HepG2 (cell line): Measurements from ENCODE around the gene PCGF2. TPM values are rescaled to one million over a fixed set of nuclear protein-coding genes. Genes with fewer than 3 reads are reported as not detected.
A peak's percentile ranks its signal among the peaks of the same experiment; 100 is the strongest.

Experiments used
- GTF3A ChIP-seq: sonication (generic); formaldehyde crosslinking; conservative IDR thresholded peaks from 2 replicates; pipeline ENCODE4 v1.4.0; 2020; ENCODE audit warnings: mild to moderate bottlenecking, missing genetic modification reagents
- KAT2B ChIP-seq: fragments of 150-350 bp; IDR thresholded peaks from 2 replicates; pipeline ENCODE4 v1.6.1; 2014; ENCODE audit warnings: low read depth, low read length, borderline replicate concordance
- NKX3-1 ChIP-seq: sonication (generic); formaldehyde crosslinking; IDR thresholded peaks from 2 replicates; pipeline ENCODE4 v1.5.0; 2020; ENCODE audit warnings: missing genetic modification reagents
- NR2F6 ChIP-seq, 2 experiments: IDR thresholded peaks; 2 replicates each; pipeline ENCODE4 v1.6.1; 2016; ENCODE audit warnings: antibody characterized with exemption in 1 of 2, mild to moderate bottlenecking in 1 of 2
- RARA ChIP-seq: IDR thresholded peaks from 2 replicates; pipeline ENCODE4 v1.6.1; 2016; ENCODE audit warnings: missing genetic modification reagents, missing compliant biosample characterization
- ZKSCAN1 ChIP-seq: fragments of 150-350 bp; IDR thresholded peaks from 2 replicates; pipeline ENCODE4 v1.6.1; 2014; ENCODE audit warnings: low read length
- ZNF12 ChIP-seq: sonication (generic); formaldehyde crosslinking; IDR thresholded peaks from 2 replicates; pipeline ENCODE4 v1.5.0; 2020; ENCODE audit warnings: missing genetic modification reagents
- ZNF569 ChIP-seq: sonication (generic); formaldehyde crosslinking; IDR thresholded peaks from 2 replicates; pipeline ENCODE4 v1.5.0; 2020; ENCODE audit warnings: mild to moderate bottlenecking, missing genetic modification reagents, moderate library complexity, borderline replicate concordance
- ZNF614 ChIP-seq: IDR thresholded peaks from 2 replicates; pipeline ENCODE4 v1.6.1; 2018; ENCODE audit warnings: missing biosample characterization, missing genetic modification reagents, inconsistent platforms, borderline replicate concordance
- ZNF703 ChIP-seq: sonication (generic); formaldehyde crosslinking; IDR thresholded peaks from 2 replicates; pipeline ENCODE4 v1.5.1; 2020; ENCODE audit warnings: missing genetic modification reagents, mild to moderate bottlenecking, moderate library complexity, borderline replicate concordance
- polyA plus RNA-seq, 8 experiments: library from polyadenylated mRNA; depleted of rRNA in 3 of 8; stranded (reverse) in 7 of 8; unstranded in 1 of 8; fragments of >200 nt; fragmentation: Illumina TruSeq in 4 of 8; extraction: Trizol in 4 of 8; gene quantifications; 2 replicates each; pipeline versions ENCODE4 v1.2.1 to v1.2.3, GENCODE V29; 2011 to 2016; ENCODE audit warnings: low read depth in 4 of 8, missing spikeins in 1 of 8, mixed read lengths in 1 of 8; ENCODE audit not compliant: insufficient read depth in 1 of 8
- total RNA-seq, 5 experiments: library from RNA; depleted of rRNA; stranded (reverse); fragments of >200 nt; fragmentation: Illumina TruSeq; extraction: Trizol; gene quantifications; 2 replicates each; pipeline ENCODE4 v1.2.3, GENCODE V29; 2016; ENCODE audit warnings: low read depth in 1 of 5
- TF ChIP-seq, protein P1 (sequence below), 2 experiments: sonication (generic) in 1 of 2; formaldehyde crosslinking in 1 of 2; IDR thresholded peaks; 2 replicates each; pipeline versions ENCODE4 v1.4.0 to v1.6.1; 2018 to 2020; ENCODE audit warnings: missing genetic modification reagents in 2 of 2, borderline replicate concordance in 1 of 2, low read depth in 1 of 2, mild to moderate bottlenecking in 1 of 2, missing biosample characterization in 1 of 2
- TF ChIP-seq, protein P2 (sequence below): sonication (generic); formaldehyde crosslinking; IDR thresholded peaks from 2 replicates; pipeline ENCODE4 v1.5.0; 2020; ENCODE audit warnings: missing genetic modification reagents
- TF ChIP-seq, protein P3 (sequence below): sonication (generic); formaldehyde crosslinking; conservative IDR thresholded peaks from 2 replicates; pipeline ENCODE4 v1.8.1; 2023; ENCODE audit warnings: missing genetic modification reagents
- TF ChIP-seq, protein P4 (sequence below): sonication (generic); formaldehyde crosslinking; IDR thresholded peaks from 2 replicates; pipeline ENCODE4 v1.4.0; 2020; ENCODE audit warnings: missing genetic modification reagents
- TF ChIP-seq, protein P5 (sequence below): sonication (generic); formaldehyde crosslinking; IDR thresholded peaks from 2 replicates; pipeline ENCODE4 v1.4.0; 2020; ENCODE audit warnings: missing genetic modification reagents, borderline replicate concordance

The PCGF2 gene
- total and polyA plus RNA-seq, 2 of the 13 experiments (the other 11 are each of a cell fraction or from before 2014, with no cell fraction given): 11.6 to 29.4 TPM

DNA sequence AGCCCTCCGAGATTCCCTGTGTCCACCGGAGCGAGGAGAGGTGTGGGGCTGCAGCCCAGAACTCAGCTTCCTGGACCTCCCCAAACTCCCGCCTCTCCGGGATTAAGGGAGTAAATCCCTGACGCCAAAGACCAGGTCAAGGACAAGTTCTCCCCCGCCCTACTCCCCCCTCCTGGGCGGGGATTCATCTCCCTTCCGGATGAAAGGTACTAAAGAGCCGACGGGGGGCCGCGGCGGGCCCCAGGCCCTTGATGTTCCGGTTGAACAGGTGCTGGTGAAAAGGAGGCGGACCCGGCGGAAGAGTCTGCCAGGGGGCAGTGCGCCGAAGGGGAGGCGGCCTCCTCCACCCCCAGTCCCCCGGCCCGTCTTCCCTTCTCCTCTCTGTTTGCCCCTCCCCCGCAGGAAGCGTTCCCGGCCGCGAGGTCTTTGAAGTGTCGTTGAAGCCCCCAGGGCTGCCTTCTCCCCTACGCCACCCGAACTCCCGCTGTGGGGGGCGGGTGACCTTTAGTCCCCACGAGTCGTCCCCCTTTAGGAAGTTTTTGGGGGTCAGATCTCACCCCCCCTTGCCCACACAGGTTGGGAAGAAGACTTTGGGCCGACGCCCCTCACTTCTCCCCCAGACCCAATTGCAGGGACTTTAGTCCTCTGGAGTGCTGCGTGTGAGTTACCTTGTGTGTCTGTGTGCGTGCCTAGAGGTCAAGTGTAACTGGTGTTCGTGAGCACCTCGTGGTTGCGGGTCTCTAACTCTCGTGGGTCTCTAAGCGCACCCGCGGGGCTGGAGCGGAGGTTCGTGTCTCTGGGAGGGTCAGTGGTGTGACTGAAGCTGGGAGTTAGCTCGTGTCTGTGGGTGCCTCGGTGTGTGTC, 44.2 kb downstream of the PCGF2 start (continued):
- TF ChIP-seq, protein P1, sequence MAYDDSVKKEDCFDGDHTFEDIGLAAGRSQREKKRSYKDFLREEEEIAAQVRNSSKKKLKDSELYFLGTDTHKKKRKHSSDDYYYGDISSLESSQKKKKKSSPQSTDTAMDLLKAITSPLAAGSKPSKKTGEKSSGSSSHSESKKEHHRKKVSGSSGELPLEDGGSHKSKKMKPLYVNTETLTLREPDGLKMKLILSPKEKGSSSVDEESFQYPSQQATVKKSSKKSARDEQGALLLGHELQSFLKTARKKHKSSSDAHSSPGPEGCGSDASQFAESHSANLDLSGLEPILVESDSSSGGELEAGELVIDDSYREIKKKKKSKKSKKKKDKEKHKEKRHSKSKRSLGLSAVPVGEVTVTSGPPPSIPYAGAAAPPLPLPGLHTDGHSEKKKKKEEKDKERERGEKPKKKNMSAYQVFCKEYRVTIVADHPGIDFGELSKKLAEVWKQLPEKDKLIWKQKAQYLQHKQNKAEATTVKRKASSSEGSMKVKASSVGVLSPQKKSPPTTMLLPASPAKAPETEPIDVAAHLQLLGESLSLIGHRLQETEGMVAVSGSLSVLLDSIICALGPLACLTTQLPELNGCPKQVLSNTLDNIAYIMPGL (CRISPR knock-in tag; IDR thresholded peaks at IDR 0.05; ENCODE audit: borderline replicate concordance in 1 of 2, low read depth in 1 of 2): peak; percentile 57 to 78; a peak in 3 of 4 replicates
- no peak for TF ChIP-seq ZNF569 (CRISPR knock-in tag)
- peak; percentile 92; the same call in 1 of the 2 replicates for TF ChIP-seq ZNF703 (CRISPR knock-in tag)
- TF ChIP-seq, protein P2, sequence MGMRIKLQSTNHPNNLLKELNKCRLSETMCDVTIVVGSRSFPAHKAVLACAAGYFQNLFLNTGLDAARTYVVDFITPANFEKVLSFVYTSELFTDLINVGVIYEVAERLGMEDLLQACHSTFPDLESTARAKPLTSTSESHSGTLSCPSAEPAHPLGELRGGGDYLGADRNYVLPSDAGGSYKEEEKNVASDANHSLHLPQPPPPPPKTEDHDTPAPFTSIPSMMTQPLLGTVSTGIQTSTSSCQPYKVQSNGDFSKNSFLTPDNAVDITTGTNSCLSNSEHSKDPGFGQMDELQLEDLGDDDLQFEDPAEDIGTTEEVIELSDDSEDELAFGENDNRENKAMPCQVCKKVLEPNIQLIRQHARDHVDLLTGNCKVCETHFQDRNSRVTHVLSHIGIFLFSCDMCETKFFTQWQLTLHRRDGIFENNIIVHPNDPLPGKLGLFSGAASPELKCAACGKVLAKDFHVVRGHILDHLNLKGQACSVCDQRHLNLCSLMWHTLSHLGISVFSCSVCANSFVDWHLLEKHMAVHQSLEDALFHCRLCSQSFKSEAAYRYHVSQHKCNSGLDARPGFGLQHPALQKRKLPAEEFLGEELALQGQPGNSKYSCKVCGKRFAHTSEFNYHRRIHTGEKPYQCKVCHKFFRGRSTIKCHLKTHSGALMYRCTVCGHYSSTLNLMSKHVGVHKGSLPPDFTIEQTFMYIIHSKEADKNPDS (CRISPR knock-in tag): peak; percentile 95
- peak; percentile 49; the same call in 1 of the 2 replicates for TF ChIP-seq ZKSCAN1
- TF ChIP-seq, protein P3, sequence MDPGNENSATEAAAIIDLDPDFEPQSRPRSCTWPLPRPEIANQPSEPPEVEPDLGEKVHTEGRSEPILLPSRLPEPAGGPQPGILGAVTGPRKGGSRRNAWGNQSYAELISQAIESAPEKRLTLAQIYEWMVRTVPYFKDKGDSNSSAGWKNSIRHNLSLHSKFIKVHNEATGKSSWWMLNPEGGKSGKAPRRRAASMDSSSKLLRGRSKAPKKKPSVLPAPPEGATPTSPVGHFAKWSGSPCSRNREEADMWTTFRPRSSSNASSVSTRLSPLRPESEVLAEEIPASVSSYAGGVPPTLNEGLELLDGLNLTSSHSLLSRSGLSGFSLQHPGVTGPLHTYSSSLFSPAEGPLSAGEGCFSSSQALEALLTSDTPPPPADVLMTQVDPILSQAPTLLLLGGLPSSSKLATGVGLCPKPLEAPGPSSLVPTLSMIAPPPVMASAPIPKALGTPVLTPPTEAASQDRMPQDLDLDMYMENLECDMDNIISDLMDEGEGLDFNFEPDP: 0 out of 2 replicates have a peak, but pooled peaks have one; percentile 5
- TF ChIP-seq KAT2B: no peak
- peak; percentile 99 for TF ChIP-seq NR2F6 (IDR thresholded peaks at IDR 0.05)
- TF ChIP-seq NR2F6 (CRISPR knock-in tag; IDR thresholded peaks at IDR 0.05): peak; percentile 99
- peak; percentile 80 for TF ChIP-seq ZNF12
- peak; percentile 100 for TF ChIP-seq RARA
- TF ChIP-seq ZNF614 (CRISPR knock-in tag): peak; percentile 94
- TF ChIP-seq, protein P4, sequence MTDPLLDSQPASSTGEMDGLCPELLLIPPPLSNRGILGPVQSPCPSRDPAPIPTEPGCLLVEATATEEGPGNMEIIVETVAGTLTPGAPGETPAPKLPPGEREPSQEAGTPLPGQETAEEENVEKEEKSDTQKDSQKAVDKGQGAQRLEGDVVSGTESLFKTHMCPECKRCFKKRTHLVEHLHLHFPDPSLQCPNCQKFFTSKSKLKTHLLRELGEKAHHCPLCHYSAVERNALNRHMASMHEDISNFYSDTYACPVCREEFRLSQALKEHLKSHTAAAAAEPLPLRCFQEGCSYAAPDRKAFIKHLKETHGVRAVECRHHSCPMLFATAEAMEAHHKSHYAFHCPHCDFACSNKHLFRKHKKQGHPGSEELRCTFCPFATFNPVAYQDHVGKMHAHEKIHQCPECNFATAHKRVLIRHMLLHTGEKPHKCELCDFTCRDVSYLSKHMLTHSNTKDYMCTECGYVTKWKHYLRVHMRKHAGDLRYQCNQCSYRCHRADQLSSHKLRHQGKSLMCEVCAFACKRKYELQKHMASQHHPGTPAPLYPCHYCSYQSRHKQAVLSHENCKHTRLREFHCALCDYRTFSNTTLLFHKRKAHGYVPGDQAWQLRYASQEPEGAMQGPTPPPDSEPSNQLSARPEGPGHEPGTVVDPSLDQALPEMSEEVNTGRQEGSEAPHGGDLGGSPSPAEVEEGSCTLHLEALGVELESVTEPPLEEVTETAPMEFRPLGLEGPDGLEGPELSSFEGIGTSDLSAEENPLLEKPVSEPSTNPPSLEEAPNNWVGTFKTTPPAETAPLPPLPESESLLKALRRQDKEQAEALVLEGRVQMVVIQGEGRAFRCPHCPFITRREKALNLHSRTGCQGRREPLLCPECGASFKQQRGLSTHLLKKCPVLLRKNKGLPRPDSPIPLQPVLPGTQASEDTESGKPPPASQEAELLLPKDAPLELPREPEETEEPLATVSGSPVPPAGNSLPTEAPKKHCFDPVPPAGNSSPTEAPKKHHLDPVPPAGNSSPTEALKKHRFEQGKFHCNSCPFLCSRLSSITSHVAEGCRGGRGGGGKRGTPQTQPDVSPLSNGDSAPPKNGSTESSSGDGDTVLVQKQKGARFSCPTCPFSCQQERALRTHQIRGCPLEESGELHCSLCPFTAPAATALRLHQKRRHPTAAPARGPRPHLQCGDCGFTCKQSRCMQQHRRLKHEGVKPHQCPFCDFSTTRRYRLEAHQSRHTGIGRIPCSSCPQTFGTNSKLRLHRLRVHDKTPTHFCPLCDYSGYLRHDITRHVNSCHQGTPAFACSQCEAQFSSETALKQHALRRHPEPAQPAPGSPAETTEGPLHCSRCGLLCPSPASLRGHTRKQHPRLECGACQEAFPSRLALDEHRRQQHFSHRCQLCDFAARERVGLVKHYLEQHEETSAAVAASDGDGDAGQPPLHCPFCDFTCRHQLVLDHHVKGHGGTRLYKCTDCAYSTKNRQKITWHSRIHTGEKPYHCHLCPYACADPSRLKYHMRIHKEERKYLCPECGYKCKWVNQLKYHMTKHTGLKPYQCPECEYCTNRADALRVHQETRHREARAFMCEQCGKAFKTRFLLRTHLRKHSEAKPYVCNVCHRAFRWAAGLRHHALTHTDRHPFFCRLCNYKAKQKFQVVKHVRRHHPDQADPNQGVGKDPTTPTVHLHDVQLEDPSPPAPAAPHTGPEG (CRISPR knock-in tag): peak; percentile 98
- TF ChIP-seq GTF3A: no peak; the same call in 1 of the 2 replicates
- TF ChIP-seq NKX3-1: peak; percentile 81
- TF ChIP-seq, protein P5, sequence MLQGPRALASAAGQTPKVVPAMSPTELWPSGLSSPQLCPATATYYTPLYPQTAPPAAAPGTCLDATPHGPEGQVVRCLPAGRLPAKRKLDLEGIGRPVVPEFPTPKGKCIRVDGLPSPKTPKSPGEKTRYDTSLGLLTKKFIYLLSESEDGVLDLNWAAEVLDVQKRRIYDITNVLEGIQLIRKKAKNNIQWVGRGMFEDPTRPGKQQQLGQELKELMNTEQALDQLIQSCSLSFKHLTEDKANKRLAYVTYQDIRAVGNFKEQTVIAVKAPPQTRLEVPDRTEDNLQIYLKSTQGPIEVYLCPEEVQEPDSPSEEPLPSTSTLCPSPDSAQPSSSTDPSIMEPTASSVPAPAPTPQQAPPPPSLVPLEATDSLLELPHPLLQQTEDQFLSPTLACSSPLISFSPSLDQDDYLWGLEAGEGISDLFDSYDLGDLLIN (CRISPR knock-in tag): no peak
